GM12874 (cell line): ENCODE results near the gene LLGL2.

Source experiments
- TF ChIP-seq, protein P1 (sequence below): IDR thresholded peaks from 2 replicates; pipeline ENCODE4 v1.5.1; 2011; ENCODE audit warnings: low read depth, mild to moderate bottlenecking, control low read depth, low read length, moderate library complexity; ENCODE audit not compliant: insufficient read depth

Gene LLGL2

GRCh38 chr17:75547091-75547490 is 21.6 kb downstream of the LLGL2 start:
- TF ChIP-seq, protein P1, sequence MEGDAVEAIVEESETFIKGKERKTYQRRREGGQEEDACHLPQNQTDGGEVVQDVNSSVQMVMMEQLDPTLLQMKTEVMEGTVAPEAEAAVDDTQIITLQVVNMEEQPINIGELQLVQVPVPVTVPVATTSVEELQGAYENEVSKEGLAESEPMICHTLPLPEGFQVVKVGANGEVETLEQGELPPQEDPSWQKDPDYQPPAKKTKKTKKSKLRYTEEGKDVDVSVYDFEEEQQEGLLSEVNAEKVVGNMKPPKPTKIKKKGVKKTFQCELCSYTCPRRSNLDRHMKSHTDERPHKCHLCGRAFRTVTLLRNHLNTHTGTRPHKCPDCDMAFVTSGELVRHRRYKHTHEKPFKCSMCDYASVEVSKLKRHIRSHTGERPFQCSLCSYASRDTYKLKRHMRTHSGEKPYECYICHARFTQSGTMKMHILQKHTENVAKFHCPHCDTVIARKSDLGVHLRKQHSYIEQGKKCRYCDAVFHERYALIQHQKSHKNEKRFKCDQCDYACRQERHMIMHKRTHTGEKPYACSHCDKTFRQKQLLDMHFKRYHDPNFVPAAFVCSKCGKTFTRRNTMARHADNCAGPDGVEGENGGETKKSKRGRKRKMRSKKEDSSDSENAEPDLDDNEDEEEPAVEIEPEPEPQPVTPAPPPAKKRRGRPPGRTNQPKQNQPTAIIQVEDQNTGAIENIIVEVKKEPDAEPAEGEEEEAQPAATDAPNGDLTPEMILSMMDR, result no peak

GRCh38 chr17:75548813-75549212 is 23.3 kb downstream of the LLGL2 start:
- TF ChIP-seq, protein P1, result no peak

DNA sequence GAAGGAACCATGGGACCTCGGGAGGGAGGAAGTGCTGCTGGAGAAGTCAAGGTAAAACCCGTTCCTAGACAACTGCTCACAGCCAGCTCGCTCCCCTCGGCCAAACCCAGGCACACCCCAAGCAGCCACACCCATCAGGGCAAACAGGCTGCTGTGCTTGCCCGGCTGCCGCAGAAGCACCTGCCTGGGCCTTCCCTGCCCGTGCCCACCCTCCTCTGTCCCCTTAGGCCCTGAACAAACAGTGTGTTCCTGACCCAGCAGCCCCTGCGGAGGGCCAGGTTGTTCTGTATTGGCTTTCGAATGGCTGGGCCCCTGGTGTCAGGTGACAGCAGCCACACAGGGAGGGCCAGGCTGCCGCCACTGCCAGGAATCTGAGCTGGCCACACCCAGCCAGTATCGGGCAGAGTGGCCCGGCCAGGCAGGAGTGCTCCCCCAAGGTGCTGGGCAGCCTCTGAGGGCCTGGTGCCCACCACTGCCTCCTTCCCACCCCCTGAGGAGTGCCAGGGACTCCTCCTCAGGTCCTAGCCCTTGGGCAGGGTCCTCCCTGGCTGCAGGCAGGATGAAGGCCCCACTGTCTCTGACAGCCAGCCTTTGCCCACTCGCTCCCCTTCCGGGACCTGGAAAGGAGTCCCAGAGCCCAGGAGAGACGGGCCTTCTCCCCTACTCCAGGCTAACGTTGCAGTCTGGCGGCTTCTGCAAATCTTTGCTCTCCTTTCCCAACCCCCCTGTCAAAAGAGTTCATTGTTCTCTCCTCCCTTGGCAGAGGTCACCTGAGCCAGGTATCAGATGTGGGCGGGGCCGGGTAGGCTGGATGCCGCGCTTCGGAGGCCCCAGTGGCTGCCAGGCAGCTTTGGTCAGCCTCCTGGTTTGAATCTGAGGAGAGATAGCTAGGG is 24.0 kb downstream of the LLGL2 start:
- TF ChIP-seq, protein P1, result no peak

- TF ChIP-seq, protein P1, result no peak
These were observed 24.6 kb downstream of the LLGL2 start for GRCh38 chr17:75550139-75550465.

DNA sequence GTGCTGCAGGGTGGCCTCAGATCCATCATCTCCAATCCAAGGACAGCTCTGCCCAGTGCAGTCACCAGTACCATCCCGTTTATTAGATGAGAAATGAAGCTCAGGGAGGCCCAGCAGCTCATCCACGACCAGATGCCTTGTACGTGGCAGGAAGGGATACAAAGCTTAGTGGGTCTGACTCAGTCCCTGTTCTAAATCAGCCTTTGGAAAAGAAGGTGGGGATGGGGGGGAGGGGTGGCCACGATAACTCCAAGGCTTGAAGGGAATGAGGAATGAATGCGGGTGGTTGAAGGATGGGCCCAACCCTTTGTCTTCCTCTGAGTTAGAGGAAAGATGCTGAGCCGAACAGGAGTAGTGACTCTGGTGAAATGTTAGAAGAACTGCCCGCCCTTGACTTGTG is 25.8 kb downstream of the LLGL2 start:
- TF ChIP-seq, protein P1, result no peak

DNA sequence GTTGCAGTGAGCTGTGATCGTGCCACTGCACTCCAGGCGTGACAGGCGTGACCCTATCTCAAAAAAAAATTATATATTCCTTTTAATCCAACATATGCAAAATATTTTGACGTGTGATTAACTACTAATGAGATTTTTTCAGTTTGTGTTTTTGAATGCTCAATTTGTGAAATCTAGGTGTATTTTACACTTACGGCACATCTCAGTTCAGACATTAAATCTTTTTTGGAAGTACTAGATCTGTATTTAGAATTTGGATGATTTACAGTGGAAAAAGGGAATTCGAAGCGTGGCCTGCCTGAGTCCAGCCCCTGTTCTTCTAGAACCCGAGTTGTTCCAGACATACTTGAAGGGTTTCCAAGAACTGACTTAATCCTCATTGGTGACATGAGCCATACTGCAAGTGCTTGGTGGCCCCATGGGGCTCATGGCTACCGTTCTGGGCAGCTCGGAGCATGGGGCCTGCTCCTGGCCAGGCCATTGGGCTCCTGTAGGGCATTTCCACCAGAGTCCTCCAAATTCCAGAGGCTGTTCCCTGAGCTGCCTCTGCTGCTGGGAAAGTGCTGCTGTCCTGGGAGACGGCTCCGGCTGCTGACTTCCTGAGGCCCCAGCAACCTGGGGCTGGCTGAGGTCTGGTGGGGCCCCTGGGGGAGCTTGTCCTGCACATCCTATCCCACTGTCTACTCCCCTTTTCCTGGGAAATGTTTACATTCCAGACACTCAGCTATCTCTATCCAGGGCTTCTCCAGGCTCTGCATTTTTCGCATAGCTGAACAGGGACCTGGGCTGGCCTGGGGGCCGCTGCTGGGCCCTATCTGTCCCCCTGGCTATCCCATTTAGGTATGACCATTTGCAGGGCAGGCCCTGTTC is 27.2 kb downstream of the LLGL2 start:
- TF ChIP-seq, protein P1, result no peak

DNA sequence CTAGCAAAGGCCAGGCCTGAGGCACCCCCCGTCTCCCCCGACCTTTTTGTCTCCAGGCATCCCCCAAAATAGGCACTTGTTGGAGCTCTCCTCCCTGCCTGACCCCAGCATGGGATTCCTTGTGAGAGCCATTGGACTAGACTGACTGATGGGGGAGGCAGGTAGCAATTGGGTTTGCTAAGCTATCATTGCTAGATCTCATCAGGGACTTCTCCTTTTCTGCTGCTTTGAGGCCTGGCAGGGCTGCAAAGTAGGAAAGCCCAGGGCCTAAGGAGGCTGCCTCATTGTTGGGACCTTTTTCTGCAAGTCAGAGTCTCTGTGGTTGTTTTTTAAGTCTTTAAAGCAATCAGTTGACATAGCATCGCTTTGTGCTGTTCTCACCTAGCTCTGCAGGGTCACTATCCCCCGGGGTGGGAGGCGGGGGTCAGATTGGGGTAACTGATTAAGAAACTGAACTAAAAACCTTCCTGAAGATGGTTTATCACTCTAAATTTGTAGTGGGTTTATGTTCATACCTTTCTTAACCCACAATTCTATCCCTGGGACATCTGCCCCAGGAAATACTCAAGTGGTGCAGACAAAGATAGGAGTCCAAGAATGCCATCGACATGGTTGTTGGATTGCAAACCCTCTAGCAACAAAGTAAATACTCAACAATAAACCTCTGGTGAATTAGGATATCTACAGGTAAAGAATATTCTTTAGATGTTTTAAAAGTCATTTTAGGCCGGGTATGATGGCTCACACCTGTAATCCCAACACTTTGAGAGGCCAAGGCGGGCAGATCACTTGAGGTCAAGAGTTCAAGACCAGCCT is 28.0 kb downstream of the LLGL2 start:
- TF ChIP-seq, protein P1, result no peak
